WTC11 (cell line): ENCODE results near the gene AIG1. TPM values are rescaled to one million over a fixed set of nuclear protein-coding genes. Genes with fewer than 3 reads are reported as not detected.

ENCODE experiments used
- ATAC-seq: fragments of 200-7000 bp; cut with Tn5 transposase; 2 replicates; pipeline ENCODE4 v1.10.0; 2021; ENCODE audit warnings: mild to moderate bottlenecking, moderate library complexity
- CTCF ChIA-PET: fragments of 300-600 bp; sonication (Branson Sonifier 250); formaldehyde crosslinking; loops from one replicate; lab custom pipeline; 2021; ENCODE audit warnings: antibody characterized with exemption; lab: Charles Lee
- POLR2A ChIA-PET: fragments of 350-600 bp; sonication (Branson Sonifier 250); formaldehyde crosslinking; loops from one replicate; lab custom pipeline; 2021; ENCODE audit warnings: antibody characterized with exemption; lab: Charles Lee
- DNase-seq: peaks from one replicate; pipeline ENCODE4 v3.0.0; 2021; ENCODE audit warnings: low spot score
- H3K27ac Mint-ChIP-seq: 2 replicates; pipeline ENCODE4 v1.8.0; 2021; ENCODE audit warnings: mixed read lengths
- H3K27me3 Mint-ChIP-seq: 2 replicates; pipeline ENCODE4 v1.8.0; 2021; ENCODE audit warnings: low read depth, mild to moderate bottlenecking, moderate library complexity, mixed read lengths
- H3K36me3 Mint-ChIP-seq: 2 replicates; pipeline ENCODE4 v1.8.0; 2021; ENCODE audit warnings: mixed read lengths
- H3K4me1 Mint-ChIP-seq: 2 replicates; pipeline ENCODE4 v1.8.0; 2022; ENCODE audit warnings: mixed read lengths
- H3K4me3 Mint-ChIP-seq: 2 replicates; pipeline ENCODE4 v1.8.0; 2021; ENCODE audit warnings: mild to moderate bottlenecking, moderate library complexity, mixed read lengths
- H3K9me3 Mint-ChIP-seq: 2 replicates; pipeline ENCODE4 v1.8.0; 2021; ENCODE audit warnings: mixed read lengths
- ATF1 ChIP-seq: sonication (generic); formaldehyde crosslinking; IDR thresholded peaks from 2 replicates; pipeline ENCODE4 v1.8.1; 2023; ENCODE audit warnings: mild to moderate bottlenecking, moderate library complexity, missing genetic modification reagents
- GTF2I ChIP-seq: fragments of 250-450 bp; sonication (Bioruptor Pico); conservative IDR thresholded peaks from 2 replicates; pipeline ENCODE4 v1.4.0; 2021; ENCODE audit warnings: mild to moderate bottlenecking
- IRF2 ChIP-seq: sonication (generic); formaldehyde crosslinking; IDR thresholded peaks from 2 replicates; pipeline ENCODE4 v1.8.0; 2022; ENCODE audit warnings: low read depth, missing genetic modification reagents, borderline replicate concordance
- NFYB ChIP-seq: sonication (generic); formaldehyde crosslinking; conservative IDR thresholded peaks from 2 replicates; pipeline ENCODE4 v1.8.0; 2022; ENCODE audit warnings: low read depth, missing genetic modification reagents
- NR2C2 ChIP-seq: sonication (generic); formaldehyde crosslinking; IDR thresholded peaks from 2 replicates; pipeline ENCODE4 v1.8.0; 2022; ENCODE audit warnings: mild to moderate bottlenecking, missing genetic modification reagents
- PRRX2 ChIP-seq: fragments of 250-450 bp; sonication (Bioruptor Pico); IDR thresholded peaks from 2 replicates; pipeline ENCODE4 v1.8.0; 2021; ENCODE audit warnings: mild to moderate bottlenecking
- SOX15 ChIP-seq: fragments of 250-450 bp; sonication (Bioruptor Pico); IDR thresholded peaks from 2 replicates; pipeline ENCODE4 v1.9.0; 2021; ENCODE audit warnings: mild to moderate bottlenecking
- SP1 ChIP-seq: sonication (generic); formaldehyde crosslinking; conservative IDR thresholded peaks from 2 replicates; pipeline ENCODE4 v1.8.1; 2022; ENCODE audit warnings: missing genetic modification reagents
- ZNF263 ChIP-seq: sonication (generic); formaldehyde crosslinking; IDR thresholded peaks from 2 replicates; pipeline ENCODE4 v1.8.1; 2022; ENCODE audit warnings: low read depth, mild to moderate bottlenecking, moderate library complexity, missing genetic modification reagents
- ZNF317 ChIP-seq: sonication (generic); formaldehyde crosslinking; IDR thresholded peaks from 2 replicates; pipeline ENCODE4 v1.8.1; 2023; ENCODE audit warnings: low read depth, mild to moderate bottlenecking, moderate library complexity, missing genetic modification reagents, borderline replicate concordance
- ZNF416 ChIP-seq: fragments of 250-450 bp; sonication (Bioruptor Pico); IDR thresholded peaks from 2 replicates; pipeline ENCODE4 v1.9.0; 2021; ENCODE audit warnings: mild to moderate bottlenecking, inconsistent platforms
- total RNA-seq: library from RNA; stranded (reverse); gene quantifications from 3 replicates; pipeline ENCODE4 v1.2.3, GENCODE V29; 2021
- TF ChIP-seq, protein P1 (sequence below): sonication (generic); formaldehyde crosslinking; IDR thresholded peaks from 2 replicates; pipeline ENCODE4 v1.8.1; 2023; ENCODE audit warnings: mild to moderate bottlenecking, moderate library complexity, missing genetic modification reagents
- TF ChIP-seq, protein P2 (sequence below): sonication (generic); formaldehyde crosslinking; IDR thresholded peaks from 2 replicates; pipeline ENCODE4 v1.8.0; 2022; ENCODE audit warnings: mild to moderate bottlenecking, missing genetic modification reagents
- TF ChIP-seq, protein P3 (sequence below): sonication (generic); formaldehyde crosslinking; IDR thresholded peaks from 2 replicates; pipeline ENCODE4 v1.8.1; 2023; ENCODE audit warnings: mild to moderate bottlenecking, missing genetic modification reagents
- TF ChIP-seq, protein P4 (sequence below): sonication (generic); formaldehyde crosslinking; IDR thresholded peaks from 2 replicates; pipeline ENCODE4 v1.8.1; 2023; ENCODE audit warnings: mild to moderate bottlenecking, missing genetic modification reagents, moderate library complexity
- TF ChIP-seq, protein P5 (sequence below): fragments of 250-450 bp; sonication (Bioruptor Pico); IDR thresholded peaks from 2 replicates; pipeline ENCODE4 v1.9.0; 2021; ENCODE audit warnings: mild to moderate bottlenecking
- TF ChIP-seq, protein P6 (sequence below): fragments of 250-450 bp; sonication (Bioruptor Pico); IDR thresholded peaks from 2 replicates; pipeline ENCODE4 v1.9.0; 2021; ENCODE audit warnings: mild to moderate bottlenecking
- TF ChIP-seq, protein P7 (sequence below): sonication (generic); formaldehyde crosslinking; conservative IDR thresholded peaks from 2 replicates; pipeline ENCODE4 v1.8.1; 2022; ENCODE audit warnings: mild to moderate bottlenecking, missing genetic modification reagents
- TF ChIP-seq, protein P8 (sequence below): sonication (generic); formaldehyde crosslinking; IDR thresholded peaks from 2 replicates; pipeline ENCODE4 v1.8.1; 2023; ENCODE audit warnings: mild to moderate bottlenecking, missing genetic modification reagents

Gene AIG1
- total RNA-seq, 1 experiment from 2014 or later: 38.8 TPM

DNA sequence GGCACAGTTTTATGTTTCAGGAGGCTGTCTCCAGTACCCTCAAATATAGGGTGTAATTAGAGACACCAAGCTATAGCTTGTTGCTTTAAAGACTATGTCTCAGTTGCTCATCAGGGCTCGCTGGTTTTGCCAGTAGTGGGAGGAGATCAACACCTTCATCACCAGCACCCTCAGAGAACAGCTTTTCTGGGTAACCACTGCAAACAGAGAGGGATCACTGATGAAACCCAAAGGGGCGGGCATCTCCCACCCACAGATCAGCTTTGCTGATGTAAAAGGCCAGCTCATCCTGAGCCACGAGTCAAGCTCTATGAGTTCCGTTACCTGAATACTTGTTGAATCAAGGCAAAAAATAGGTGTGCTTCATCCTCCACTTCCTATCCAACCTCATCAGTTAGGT is 187.7 kb downstream of the AIG1 start:
- ChIA-PET CTCF (no interaction called here), POLR2A (no interaction called here)
- Mint-ChIP-seq H3K4me1 (no peaks in the 10 kb centered on the region), H3K9me3 (peaks cover 23% of the 10 kb centered on the region), H3K27me3 (no peaks in the 10 kb centered on the region), H3K4me3 (no peak overlapping the region), H3K36me3 (peaks cover 16% of the 10 kb centered on the region), H3K27ac (no peak overlapping the region)
- no peak for DNase-seq
- no peak for TF ChIP-seq NFYB
- TF ChIP-seq, protein P1, sequence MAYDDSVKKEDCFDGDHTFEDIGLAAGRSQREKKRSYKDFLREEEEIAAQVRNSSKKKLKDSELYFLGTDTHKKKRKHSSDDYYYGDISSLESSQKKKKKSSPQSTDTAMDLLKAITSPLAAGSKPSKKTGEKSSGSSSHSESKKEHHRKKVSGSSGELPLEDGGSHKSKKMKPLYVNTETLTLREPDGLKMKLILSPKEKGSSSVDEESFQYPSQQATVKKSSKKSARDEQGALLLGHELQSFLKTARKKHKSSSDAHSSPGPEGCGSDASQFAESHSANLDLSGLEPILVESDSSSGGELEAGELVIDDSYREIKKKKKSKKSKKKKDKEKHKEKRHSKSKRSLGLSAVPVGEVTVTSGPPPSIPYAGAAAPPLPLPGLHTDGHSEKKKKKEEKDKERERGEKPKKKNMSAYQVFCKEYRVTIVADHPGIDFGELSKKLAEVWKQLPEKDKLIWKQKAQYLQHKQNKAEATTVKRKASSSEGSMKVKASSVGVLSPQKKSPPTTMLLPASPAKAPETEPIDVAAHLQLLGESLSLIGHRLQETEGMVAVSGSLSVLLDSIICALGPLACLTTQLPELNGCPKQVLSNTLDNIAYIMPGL (CRISPR knock-in tag): no peak
- TF ChIP-seq, protein P2, sequence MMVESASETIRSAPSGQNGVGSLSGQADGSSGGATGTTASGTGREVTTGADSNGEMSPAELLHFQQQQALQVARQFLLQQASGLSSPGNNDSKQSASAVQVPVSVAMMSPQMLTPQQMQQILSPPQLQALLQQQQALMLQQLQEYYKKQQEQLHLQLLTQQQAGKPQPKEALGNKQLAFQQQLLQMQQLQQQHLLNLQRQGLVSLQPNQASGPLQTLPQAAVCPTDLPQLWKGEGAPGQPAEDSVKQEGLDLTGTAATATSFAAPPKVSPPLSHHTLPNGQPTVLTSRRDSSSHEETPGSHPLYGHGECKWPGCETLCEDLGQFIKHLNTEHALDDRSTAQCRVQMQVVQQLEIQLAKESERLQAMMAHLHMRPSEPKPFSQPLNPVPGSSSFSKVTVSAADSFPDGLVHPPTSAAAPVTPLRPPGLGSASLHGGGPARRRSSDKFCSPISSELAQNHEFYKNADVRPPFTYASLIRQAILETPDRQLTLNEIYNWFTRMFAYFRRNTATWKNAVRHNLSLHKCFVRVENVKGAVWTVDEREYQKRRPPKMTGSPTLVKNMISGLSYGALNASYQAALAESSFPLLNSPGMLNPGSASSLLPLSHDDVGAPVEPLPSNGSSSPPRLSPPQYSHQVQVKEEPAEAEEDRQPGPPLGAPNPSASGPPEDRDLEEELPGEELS (CRISPR knock-in tag): no peak
- TF ChIP-seq NR2C2 (CRISPR knock-in tag): no peak
- no peak for TF ChIP-seq IRF2 (CRISPR knock-in tag)
- no peak for TF ChIP-seq SOX15
- TF ChIP-seq, protein P3, sequence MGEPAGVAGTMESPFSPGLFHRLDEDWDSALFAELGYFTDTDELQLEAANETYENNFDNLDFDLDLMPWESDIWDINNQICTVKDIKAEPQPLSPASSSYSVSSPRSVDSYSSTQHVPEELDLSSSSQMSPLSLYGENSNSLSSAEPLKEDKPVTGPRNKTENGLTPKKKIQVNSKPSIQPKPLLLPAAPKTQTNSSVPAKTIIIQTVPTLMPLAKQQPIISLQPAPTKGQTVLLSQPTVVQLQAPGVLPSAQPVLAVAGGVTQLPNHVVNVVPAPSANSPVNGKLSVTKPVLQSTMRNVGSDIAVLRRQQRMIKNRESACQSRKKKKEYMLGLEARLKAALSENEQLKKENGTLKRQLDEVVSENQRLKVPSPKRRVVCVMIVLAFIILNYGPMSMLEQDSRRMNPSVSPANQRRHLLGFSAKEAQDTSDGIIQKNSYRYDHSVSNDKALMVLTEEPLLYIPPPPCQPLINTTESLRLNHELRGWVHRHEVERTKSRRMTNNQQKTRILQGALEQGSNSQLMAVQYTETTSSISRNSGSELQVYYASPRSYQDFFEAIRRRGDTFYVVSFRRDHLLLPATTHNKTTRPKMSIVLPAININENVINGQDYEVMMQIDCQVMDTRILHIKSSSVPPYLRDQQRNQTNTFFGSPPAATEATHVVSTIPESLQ (CRISPR knock-in tag): no peak
- TF ChIP-seq, protein P4, sequence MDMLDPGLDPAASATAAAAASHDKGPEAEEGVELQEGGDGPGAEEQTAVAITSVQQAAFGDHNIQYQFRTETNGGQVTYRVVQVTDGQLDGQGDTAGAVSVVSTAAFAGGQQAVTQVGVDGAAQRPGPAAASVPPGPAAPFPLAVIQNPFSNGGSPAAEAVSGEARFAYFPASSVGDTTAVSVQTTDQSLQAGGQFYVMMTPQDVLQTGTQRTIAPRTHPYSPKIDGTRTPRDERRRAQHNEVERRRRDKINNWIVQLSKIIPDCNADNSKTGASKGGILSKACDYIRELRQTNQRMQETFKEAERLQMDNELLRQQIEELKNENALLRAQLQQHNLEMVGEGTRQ (CRISPR knock-in tag): no peak
- TF ChIP-seq SP1 (CRISPR knock-in tag): no peak
- no peak for TF ChIP-seq ZNF317 (CRISPR knock-in tag)
- no peak for TF ChIP-seq ZNF416
- TF ChIP-seq ATF1 (CRISPR knock-in tag): no peak
- TF ChIP-seq, protein P5, sequence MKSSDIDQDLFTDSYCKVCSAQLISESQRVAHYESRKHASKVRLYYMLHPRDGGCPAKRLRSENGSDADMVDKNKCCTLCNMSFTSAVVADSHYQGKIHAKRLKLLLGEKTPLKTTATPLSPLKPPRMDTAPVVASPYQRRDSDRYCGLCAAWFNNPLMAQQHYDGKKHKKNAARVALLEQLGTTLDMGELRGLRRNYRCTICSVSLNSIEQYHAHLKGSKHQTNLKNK (CRISPR knock-in tag): no peak
- TF ChIP-seq PRRX2 (CRISPR knock-in tag): no peak
- TF ChIP-seq, protein P6, sequence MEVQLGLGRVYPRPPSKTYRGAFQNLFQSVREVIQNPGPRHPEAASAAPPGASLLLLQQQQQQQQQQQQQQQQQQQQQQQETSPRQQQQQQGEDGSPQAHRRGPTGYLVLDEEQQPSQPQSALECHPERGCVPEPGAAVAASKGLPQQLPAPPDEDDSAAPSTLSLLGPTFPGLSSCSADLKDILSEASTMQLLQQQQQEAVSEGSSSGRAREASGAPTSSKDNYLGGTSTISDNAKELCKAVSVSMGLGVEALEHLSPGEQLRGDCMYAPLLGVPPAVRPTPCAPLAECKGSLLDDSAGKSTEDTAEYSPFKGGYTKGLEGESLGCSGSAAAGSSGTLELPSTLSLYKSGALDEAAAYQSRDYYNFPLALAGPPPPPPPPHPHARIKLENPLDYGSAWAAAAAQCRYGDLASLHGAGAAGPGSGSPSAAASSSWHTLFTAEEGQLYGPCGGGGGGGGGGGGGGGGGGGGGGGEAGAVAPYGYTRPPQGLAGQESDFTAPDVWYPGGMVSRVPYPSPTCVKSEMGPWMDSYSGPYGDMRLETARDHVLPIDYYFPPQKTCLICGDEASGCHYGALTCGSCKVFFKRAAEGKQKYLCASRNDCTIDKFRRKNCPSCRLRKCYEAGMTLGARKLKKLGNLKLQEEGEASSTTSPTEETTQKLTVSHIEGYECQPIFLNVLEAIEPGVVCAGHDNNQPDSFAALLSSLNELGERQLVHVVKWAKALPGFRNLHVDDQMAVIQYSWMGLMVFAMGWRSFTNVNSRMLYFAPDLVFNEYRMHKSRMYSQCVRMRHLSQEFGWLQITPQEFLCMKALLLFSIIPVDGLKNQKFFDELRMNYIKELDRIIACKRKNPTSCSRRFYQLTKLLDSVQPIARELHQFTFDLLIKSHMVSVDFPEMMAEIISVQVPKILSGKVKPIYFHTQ: no peak
- ATAC-seq: no peak

DNA sequence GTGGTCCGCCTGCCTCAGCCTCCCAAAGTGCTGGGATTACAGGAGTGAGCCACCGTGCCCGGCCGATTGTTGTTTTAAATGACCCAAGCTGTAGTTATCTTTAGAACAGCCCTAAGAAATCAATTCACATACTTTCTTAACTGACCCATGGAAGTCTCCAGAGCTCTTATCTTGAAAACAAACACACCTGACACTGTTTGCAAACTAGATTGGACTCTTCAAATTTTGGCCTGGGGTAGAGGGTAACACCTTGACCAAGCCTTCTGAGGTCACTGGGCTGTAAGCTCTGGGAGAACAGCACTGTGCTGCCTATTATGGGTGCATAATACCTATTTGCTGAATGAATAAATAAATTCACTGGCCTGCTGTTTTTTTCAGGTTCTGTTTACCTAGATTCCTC is 190.6 kb downstream of the AIG1 start:
- H3K4me3 Mint-ChIP-seq: no peak overlapping the region
- TF ChIP-seq, protein P7, sequence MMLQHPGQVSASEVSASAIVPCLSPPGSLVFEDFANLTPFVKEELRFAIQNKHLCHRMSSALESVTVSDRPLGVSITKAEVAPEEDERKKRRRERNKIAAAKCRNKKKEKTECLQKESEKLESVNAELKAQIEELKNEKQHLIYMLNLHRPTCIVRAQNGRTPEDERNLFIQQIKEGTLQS (CRISPR knock-in tag): no peak
- TF ChIP-seq ZNF263 (CRISPR knock-in tag) (no peak), GTF2I (CRISPR knock-in tag) (no peak)
- TF ChIP-seq, protein P2 (CRISPR knock-in tag): no peak
- TF ChIP-seq, protein P8, sequence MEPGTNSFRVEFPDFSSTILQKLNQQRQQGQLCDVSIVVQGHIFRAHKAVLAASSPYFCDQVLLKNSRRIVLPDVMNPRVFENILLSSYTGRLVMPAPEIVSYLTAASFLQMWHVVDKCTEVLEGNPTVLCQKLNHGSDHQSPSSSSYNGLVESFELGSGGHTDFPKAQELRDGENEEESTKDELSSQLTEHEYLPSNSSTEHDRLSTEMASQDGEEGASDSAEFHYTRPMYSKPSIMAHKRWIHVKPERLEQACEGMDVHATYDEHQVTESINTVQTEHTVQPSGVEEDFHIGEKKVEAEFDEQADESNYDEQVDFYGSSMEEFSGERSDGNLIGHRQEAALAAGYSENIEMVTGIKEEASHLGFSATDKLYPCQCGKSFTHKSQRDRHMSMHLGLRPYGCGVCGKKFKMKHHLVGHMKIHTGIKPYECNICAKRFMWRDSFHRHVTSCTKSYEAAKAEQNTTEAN (CRISPR knock-in tag): no peak

More for the DNA sequence above, 190.6 kb downstream of the AIG1 start:
- no peaks in the 10 kb centered on the region for H3K27me3 Mint-ChIP-seq
- CTCF ChIA-PET: interaction anchor here (0.7 to 1.8 kb wide), 4 partner anchors 19 to 176 kb away, joined by 3 to 5 read pairs (median 4); no protein-coding TSS in a partner anchor
- POLR2A ChIA-PET: no interaction called here
- DNase-seq (no peak), ATAC-seq (no peak)
- no peak overlapping the region for H3K27ac Mint-ChIP-seq
- peaks cover 15% of the 10 kb centered on the region for H3K9me3 Mint-ChIP-seq
- peaks cover 11% of the 10 kb centered on the region for H3K36me3 Mint-ChIP-seq
- peaks cover 4% of the 10 kb centered on the region; the same call in 1 of the 2 replicates for H3K4me1 Mint-ChIP-seq
